SIG-M5 treated with dmso at 0.1 percent for 504 hours (cell line): Measurements from ENCODE around the gene PRADC1.
"Not testable (repeated sequence)": the region's sequence is repeated elsewhere in the genome, so short reads cannot be mapped to it uniquely, and the experiment has no call there.

Source experiments
- DNase-seq: peaks from one replicate; lab custom pipeline; 2025; ENCODE audit not compliant: unreplicated experiment; lab: John Stamatoyannopoulos, UW

The PRADC1 gene

DNA sequence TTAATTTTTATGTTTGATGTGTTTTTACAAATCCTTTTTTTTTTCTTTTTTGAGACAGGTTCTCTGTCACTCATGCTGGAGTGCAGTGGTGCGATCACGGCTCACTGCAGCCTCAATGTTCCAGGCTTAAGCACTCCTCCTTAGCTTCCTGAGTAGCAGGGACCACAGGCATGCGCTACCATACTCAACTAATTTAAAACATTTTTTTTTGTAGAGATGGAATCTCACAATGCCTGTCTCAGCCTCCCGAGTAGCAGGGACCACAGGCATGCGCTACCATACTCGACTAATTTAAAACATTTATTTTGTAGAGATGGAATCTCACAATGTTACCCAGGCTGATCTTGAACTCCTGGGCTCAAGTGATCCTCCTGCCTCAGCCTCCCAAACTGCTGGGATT, 27.4 kb downstream of the PRADC1 start:
- no peak for DNase-seq

DNA sequence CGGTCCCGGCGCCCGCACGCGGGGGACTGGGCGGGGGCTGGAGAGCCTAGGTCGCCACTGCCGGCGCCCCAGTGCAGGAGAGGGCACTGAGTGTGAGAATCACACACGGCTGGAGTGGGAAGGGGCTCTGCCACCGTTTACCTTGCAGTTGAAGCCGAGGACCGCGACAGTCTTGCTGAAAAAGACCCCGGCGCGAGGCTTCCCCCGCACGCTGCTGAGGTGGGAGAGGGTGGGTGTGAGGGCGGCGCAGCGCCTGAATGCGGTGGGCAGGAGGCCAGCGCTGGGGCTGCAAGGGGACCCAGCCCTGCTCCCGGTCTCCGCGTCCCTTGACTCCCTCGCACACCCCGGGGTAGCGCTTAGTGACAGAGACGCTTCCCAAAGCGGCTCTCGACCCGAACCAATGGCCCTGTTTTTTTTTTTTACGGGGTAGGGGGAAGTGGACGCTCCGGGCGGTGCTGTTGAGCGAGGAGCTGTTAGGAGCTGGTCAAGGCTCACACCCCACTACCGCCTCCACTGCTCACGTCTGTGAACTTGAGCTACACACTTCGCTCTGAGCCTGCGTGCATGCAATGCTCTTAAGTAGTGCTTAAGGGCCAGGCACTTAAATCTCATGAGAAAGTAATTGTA, 29.9 kb downstream of the PRADC1 start:
- no peak for DNase-seq

GRCh38 chr2:73202156-73203054, 30.6 kb downstream of the PRADC1 start, which contains the start of gene NOTO:
TSS of gene NOTO (plus strand) at chr2:73202574. CDS start at chr2:73202667, 93 bp downstream.
- DNase-seq: no peak

DNA sequence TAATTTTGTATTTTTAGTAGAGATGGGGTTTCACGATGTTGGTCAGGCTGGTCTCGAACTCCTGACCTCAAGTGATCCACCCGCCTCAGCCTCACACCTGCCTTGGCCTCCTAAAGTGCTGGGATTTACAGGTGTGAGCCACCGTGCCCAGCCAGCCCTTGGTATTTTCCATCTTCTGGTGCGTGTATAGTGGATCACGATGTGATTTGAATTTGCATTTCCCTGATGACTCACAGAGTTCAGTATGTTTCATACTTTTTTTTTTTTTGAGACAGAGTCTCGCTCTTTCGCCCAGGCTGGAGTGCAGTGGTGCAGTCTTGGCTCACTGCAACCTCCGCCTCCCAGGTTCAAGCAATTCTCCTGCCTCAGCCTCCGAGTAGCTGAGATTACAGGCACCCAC, 32.8 kb downstream of the PRADC1 start:
- DNase-seq: not testable (repeated sequence)

DNA sequence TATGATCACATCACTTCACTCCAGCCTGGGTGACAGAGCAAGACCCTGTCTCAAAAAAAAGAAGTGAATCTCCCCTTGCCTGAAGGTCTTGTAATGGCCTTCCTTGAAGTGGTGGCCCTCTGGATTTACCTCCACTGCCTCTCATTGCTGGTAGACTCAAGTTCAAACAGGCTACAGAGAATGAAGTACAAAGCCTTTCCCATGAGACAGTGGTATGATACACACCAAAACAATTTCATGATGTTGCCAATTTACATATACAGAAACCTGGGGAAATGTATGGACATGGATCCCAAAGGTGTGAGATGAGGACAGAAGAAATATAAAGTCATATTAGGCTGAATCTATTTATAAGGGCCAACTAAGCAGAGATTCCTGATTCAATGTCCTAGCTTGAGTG, 35.5 kb downstream of the PRADC1 start:
- no peak for DNase-seq

DNA sequence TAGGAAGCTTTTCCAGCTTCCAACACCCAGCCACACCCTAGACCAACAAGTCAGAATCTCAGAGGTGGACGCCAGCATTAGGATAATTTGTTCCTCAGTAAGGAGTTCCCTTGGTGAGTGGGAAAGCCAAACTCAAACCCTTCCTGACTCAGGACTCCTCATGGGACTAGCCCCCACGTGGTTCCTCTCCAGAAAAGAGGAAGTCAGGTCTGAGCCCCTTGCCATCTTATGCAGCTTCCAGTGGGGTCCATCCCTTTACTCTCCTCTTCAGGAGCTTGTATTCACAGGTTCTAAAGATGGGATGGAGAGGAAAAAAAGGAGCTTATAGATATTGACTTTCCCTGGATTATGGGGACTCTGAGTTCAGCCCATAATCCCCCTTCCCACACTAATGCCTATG, 45.5 kb downstream of the PRADC1 start:
- no peak for DNase-seq

GRCh38 chr2:73185965-73186364, 47.1 kb downstream of the PRADC1 start:
- no peak for DNase-seq
